ENCODE results near the gene ROPN1B. TPM values are rescaled to one million over a fixed set of nuclear protein-coding genes. Genes with fewer than 3 reads are reported as not detected.

ROPN1B gene
- total RNA-seq, 1 experiment from 2014 or later = 0.13 TPM

- ATAC-seq (no peak), DNase-seq (ENCODE audit: low spot score) (no peak)
- H3K27ac Mint-ChIP-seq = no peak overlapping the region
- H3K36me3 Mint-ChIP-seq = no peaks in the 10 kb centered on the region
- TF ChIP-seq ZNF512 (CRISPR knock-in tag; IDR thresholded peaks at IDR 0.05; ENCODE audit: borderline replicate concordance) (no peak), NFYB (CRISPR knock-in tag; conservative IDR thresholded peaks at IDR 0.05; ENCODE audit: low read depth) (no peak), E2F5 (CRISPR knock-in tag; IDR thresholded peaks at IDR 0.05) (no peak), USF2 (CRISPR knock-in tag; IDR thresholded peaks at IDR 0.05) (no peak), MYBL2 (CRISPR knock-in tag; IDR thresholded peaks at IDR 0.05) (no peak), CREM (CRISPR knock-in tag; IDR thresholded peaks at IDR 0.05) (no peak), ATF2 (CRISPR knock-in tag; IDR thresholded peaks at IDR 0.05; ENCODE audit: borderline replicate concordance, low read depth) (no peak), FOXK1 (CRISPR knock-in tag; IDR thresholded peaks at IDR 0.05) (no peak), STAT6 (CRISPR knock-in tag; conservative IDR thresholded peaks at IDR 0.05; ENCODE audit: low read depth) (no peak), ELF4 (CRISPR knock-in tag; IDR thresholded peaks at IDR 0.05; ENCODE audit: low read depth) (no peak), ESRRA (CRISPR knock-in tag; IDR thresholded peaks at IDR 0.05; ENCODE audit: borderline replicate concordance) (no peak)
- H3K4me1 Mint-ChIP-seq = peaks cover 39% of the 10 kb centered on the region
- CTCF ChIA-PET = no interaction called here
- no peaks in the 10 kb centered on the region for H3K9me3 Mint-ChIP-seq
- H3K27me3 Mint-ChIP-seq (ENCODE audit: low read depth) = peaks cover 86% of the 10 kb centered on the region
- H3K4me3 Mint-ChIP-seq = no peak overlapping the region
- POLR2A ChIA-PET = no interaction called here
These were observed 49.6 kb downstream of the ROPN1B start for GRCh38 chr3:126018545-126018944.

- no peak overlapping the region for H3K27ac Mint-ChIP-seq
- ATAC-seq (no peak), DNase-seq (ENCODE audit: low spot score) (no peak)
- ChIA-PET CTCF (no interaction called here), POLR2A (no interaction called here)
- H3K27me3 Mint-ChIP-seq (ENCODE audit: low read depth) = peaks cover 89% of the 10 kb centered on the region
- TF ChIP-seq E2F1 (CRISPR knock-in tag; IDR thresholded peaks at IDR 0.05) = no peak
- TF ChIP-seq ATF3 (CRISPR knock-in tag; conservative IDR thresholded peaks at IDR 0.05) = no peak
- no peak for TF ChIP-seq ZNF671 (CRISPR knock-in tag; IDR thresholded peaks at IDR 0.05)
- no peak for TF ChIP-seq ZBTB21 (CRISPR knock-in tag; IDR thresholded peaks at IDR 0.05; ENCODE audit: borderline replicate concordance)
- TF ChIP-seq HMGA2 (CRISPR knock-in tag; IDR thresholded peaks at IDR 0.05) = no peak
- no peak for TF ChIP-seq ATF6 (CRISPR knock-in tag; IDR thresholded peaks at IDR 0.05)
- TF ChIP-seq TEAD4 (CRISPR knock-in tag; IDR thresholded peaks at IDR 0.05) = no peak
- no peak for TF ChIP-seq ZNF121 (CRISPR knock-in tag; IDR thresholded peaks at IDR 0.05)
- no peak for TF ChIP-seq ATF2 (CRISPR knock-in tag; IDR thresholded peaks at IDR 0.05; ENCODE audit: borderline replicate concordance, low read depth)
- TF ChIP-seq MYBL2 (CRISPR knock-in tag; IDR thresholded peaks at IDR 0.05) = no peak
- no peak for TF ChIP-seq SOX15 (CRISPR knock-in tag; IDR thresholded peaks at IDR 0.05)
- H3K4me3 Mint-ChIP-seq = no peak overlapping the region
- no peaks in the 10 kb centered on the region for H3K36me3 Mint-ChIP-seq
- H3K4me1 Mint-ChIP-seq = peaks cover 34% of the 10 kb centered on the region
- H3K9me3 Mint-ChIP-seq = no peaks in the 10 kb centered on the region
These were observed 50.0 kb downstream of the ROPN1B start for GRCh38 chr3:126018995-126019394.
